ENCODE measurements around the gene SUCLG2. TPM values are rescaled to one million over a fixed set of nuclear protein-coding genes. Genes with fewer than 3 reads are reported as not detected.

SUCLG2 gene
- polyA plus RNA-seq, 1 experiment = 21.3 TPM

- POLR2A ChIA-PET = interaction anchor here (0.5 to 1.0 kb wide), 3 partner anchors 12 to 1649 kb away, joined by 3 to 6 read pairs (median 4); no protein-coding TSS in a partner anchor
- TF ChIP-seq CTCF (IDR thresholded peaks at IDR 0.05; ENCODE audit: insufficient read depth, low read depth, low read length) = no peak
- Histone ChIP-seq H3K4me3 (ENCODE audit: low read depth, low read length) (no peak overlapping the region), H3K27me3 (ENCODE audit: control insufficient read depth, insufficient read depth, low read length) (no peaks in the 10 kb centered on the region), H3K36me3 (ENCODE audit: control insufficient read depth, insufficient read depth, low read length) (no peaks in the 10 kb centered on the region)
- peak; percentile 94 for DNase-seq (ENCODE audit: low read depth)
- CTCF ChIA-PET = interaction anchor here (0.8 to 1.0 kb wide), 2 partner anchors 13 to 96 kb away, joined by 3 to 4 read pairs; no protein-coding TSS in a partner anchor
Measured at GRCh38 chr3:67647390-67647878, 7.0 kb downstream of the SUCLG2 start.

DNA sequence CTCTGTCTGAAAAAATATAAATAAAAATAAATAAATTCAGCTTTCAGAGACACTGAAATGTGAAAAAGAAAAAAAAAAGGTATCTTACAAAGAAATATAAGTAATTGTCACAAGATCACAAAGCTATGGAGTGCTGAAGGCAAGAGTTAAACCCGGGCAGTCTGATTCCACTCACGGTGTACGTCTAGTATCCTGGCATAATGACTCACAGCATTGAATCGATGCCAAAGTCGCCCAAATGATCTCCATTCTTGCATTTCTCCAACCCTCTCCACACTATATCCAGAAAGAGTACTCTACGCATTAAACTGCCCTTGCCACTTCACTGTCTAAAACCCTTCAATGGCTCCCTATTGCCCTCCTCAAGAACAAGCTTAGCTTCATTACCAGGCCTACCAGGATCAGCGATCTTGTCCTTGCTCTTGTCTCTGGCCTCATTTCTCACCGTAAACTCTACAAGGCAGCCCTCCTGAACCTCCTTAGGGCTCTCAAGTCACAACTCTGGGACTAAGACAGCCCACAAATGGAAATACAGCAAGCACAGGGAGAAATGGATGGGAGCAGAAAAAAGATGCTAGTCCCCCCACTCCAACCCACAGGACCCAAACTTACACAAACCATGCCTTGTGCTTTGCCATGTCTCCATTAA, 7.7 kb downstream of the SUCLG2 start:
- no peaks in the 10 kb centered on the region for H3K36me3 ChIP-seq (ENCODE audit: control insufficient read depth, insufficient read depth, low read length)
- no peak for TF ChIP-seq CTCF (IDR thresholded peaks at IDR 0.05; ENCODE audit: insufficient read depth, low read depth, low read length)
- DNase-seq (ENCODE audit: low read depth) = no peak
- ChIA-PET CTCF (interaction anchor here (0.8 to 1.0 kb wide), 2 partner anchors 14 to 95 kb away, joined by 3 to 4 read pairs; no protein-coding TSS in a partner anchor), POLR2A (interaction anchor here (1.0 kb wide), 1 partner anchor 11 kb away, joined by 4 read pairs; no protein-coding TSS in a partner anchor)
- no peaks in the 10 kb centered on the region for H3K27me3 ChIP-seq (ENCODE audit: control insufficient read depth, insufficient read depth, low read length)
- H3K4me3 ChIP-seq (ENCODE audit: low read depth, low read length) = no peak overlapping the region

- H3K36me3 ChIP-seq (ENCODE audit: control insufficient read depth, insufficient read depth, low read length) = no peaks in the 10 kb centered on the region
- TF ChIP-seq CTCF (IDR thresholded peaks at IDR 0.05; ENCODE audit: insufficient read depth, low read depth, low read length) = no peak
- H3K4me3 ChIP-seq (ENCODE audit: low read depth, low read length) = no peak overlapping the region
- POLR2A ChIA-PET = no interaction called here
- CTCF ChIA-PET = no interaction called here
- no peak for DNase-seq (ENCODE audit: low read depth)
- no peaks in the 10 kb centered on the region for H3K27me3 ChIP-seq (ENCODE audit: control insufficient read depth, insufficient read depth, low read length)
Measured at GRCh38 chr3:67644827-67645226, 9.6 kb downstream of the SUCLG2 start.

DNA sequence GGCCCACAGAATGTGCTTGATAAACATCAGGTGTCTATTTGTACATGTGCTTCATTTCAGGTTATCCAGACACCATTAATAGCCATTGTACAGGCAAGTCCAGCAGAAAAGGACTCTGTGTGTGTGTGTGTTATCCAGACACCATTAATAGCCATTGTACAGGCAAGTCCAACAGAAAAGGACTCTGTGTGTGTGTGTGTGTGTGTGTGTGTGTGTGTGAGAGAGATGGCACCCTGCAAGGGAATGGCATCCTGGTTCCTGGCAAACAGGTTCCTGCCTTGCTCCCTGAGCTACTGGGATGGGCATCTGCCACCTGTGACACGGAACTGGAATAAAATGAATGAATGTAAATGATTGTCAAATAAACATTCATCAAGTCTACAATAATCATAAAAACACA, 11.7 kb downstream of the SUCLG2 start:
- ChIA-PET POLR2A (no interaction called here), CTCF (interaction anchor here (0.6 kb wide), 2 partner anchors 25 to 645 kb away, joined by 3 read pairs; partner anchors contain the start of gene KBTBD8)
- no peak for DNase-seq (ENCODE audit: low read depth)
- Histone ChIP-seq H3K27me3 (ENCODE audit: control insufficient read depth, insufficient read depth, low read length) (no peaks in the 10 kb centered on the region), H3K4me3 (ENCODE audit: low read depth, low read length) (no peak overlapping the region), H3K36me3 (ENCODE audit: control insufficient read depth, insufficient read depth, low read length) (no peaks in the 10 kb centered on the region)
- TF ChIP-seq CTCF (IDR thresholded peaks at IDR 0.05; ENCODE audit: insufficient read depth, low read depth, low read length) = no peak

GRCh38 chr3:67642190-67642589, 12.2 kb downstream of the SUCLG2 start:
- TF ChIP-seq CTCF (IDR thresholded peaks at IDR 0.05; ENCODE audit: insufficient read depth, low read depth, low read length) = no peak
- POLR2A ChIA-PET = no interaction called here
- CTCF ChIA-PET = interaction anchor here (0.6 kb wide), 1 partner anchor 644 kb away, joined by 3 read pairs; the partner anchor contains the start of gene KBTBD8

More at GRCh38 chr3:67642190-67642589, 12.2 kb downstream of the SUCLG2 start:
- Histone ChIP-seq H3K4me3 (ENCODE audit: low read depth, low read length) (no peak overlapping the region), H3K36me3 (ENCODE audit: control insufficient read depth, insufficient read depth, low read length) (no peaks in the 10 kb centered on the region), H3K27me3 (ENCODE audit: control insufficient read depth, insufficient read depth, low read length) (no peaks in the 10 kb centered on the region)
- DNase-seq (ENCODE audit: low read depth) = no peak
